Neutrophil (primary cell): ENCODE measurements around the gene SOX2.

ENCODE experiments used
- H3K27ac ChIP-seq: fragments of 200-600 bp; sonication (generic); 2 replicates; pipeline ENCODE4 v1.5.1; 2016; ENCODE audit warnings: mild to moderate bottlenecking, moderate library complexity
- H3K27me3 ChIP-seq: fragments of 200-600 bp; sonication (generic); 2 replicates; pipeline ENCODE4 v1.6.0; 2016; ENCODE audit warnings: mild to moderate bottlenecking
- H3K36me3 ChIP-seq: fragments of 200-600 bp; sonication (generic); 2 replicates; pipeline ENCODE4 v1.5.1; 2017
- H3K4me1 ChIP-seq, 2 experiments: fragments of 200-600 bp in 1 of 2; sonication (generic) in 1 of 2; 1 replicate in 1 of 2; 2 replicates in 1 of 2; pipeline versions ENCODE4 v1.5.1 to v1.6.1; 2013 to 2016; ENCODE audit warnings: low read depth in 1 of 2, low read length in 1 of 2, mild to moderate bottlenecking in 1 of 2, moderate library complexity in 1 of 2; ENCODE audit not compliant: control insufficient read depth in 1 of 2, insufficient read depth in 1 of 2
- H3K4me3 ChIP-seq, 2 experiments: fragments of 200-600 bp in 1 of 2; sonication (generic) in 1 of 2; 1 replicate in 1 of 2; 2 replicates in 1 of 2; pipeline ENCODE4 v1.5.1; 2013 to 2016; ENCODE audit warnings: low read depth in 1 of 2, low read length in 1 of 2, mild to moderate bottlenecking in 1 of 2, moderate library complexity in 1 of 2
- H3K9me3 ChIP-seq: fragments of 200-600 bp; sonication (generic); 2 replicates; pipeline ENCODE4 v1.5.1; 2016
- CTCF ChIP-seq: fragments of 200-600 bp; sonication (generic); IDR thresholded peaks from 2 replicates; pipeline ENCODE4 v1.5.1; 2016; ENCODE audit warnings: antibody characterized with exemption

Gene SOX2

GRCh38 chr3:181690769-181691168, 21.0 kb upstream of the SOX2 start:
- Histone ChIP-seq H3K27me3 (peaks cover 88% of the 10 kb centered on the region), H3K9me3 (no peaks in the 10 kb centered on the region), H3K36me3 (no peaks in the 10 kb centered on the region), H3K4me3 (no peak overlapping the region), H3K4me1 (peaks cover 0 to 19% of the 10 kb centered on the region in 2 experiments), H3K27ac (no peak overlapping the region)
- no peak for TF ChIP-seq CTCF

- Histone ChIP-seq H3K4me3 (no peak overlapping the region), H3K9me3 (no peaks in the 10 kb centered on the region), H3K4me1 (peaks cover 0 to 29% of the 10 kb centered on the region in 2 experiments), H3K36me3 (no peaks in the 10 kb centered on the region), H3K27me3 (peaks cover 92% of the 10 kb centered on the region), H3K27ac (no peak overlapping the region)
- TF ChIP-seq CTCF, result no peak
Observed at GRCh38 chr3:181691901-181692300, 19.8 kb upstream of the SOX2 start.

- no peak overlapping the region for H3K4me3 ChIP-seq
- no peaks in the 10 kb centered on the region for H3K9me3 ChIP-seq
Observed at GRCh38 chr3:181692311-181693145, 19.2 kb upstream of the SOX2 start.

GRCh38 chr3:181693280-181693679, 18.4 kb upstream of the SOX2 start:
- H3K4me3 ChIP-seq, result no peak overlapping the region
- H3K9me3 ChIP-seq, result no peaks in the 10 kb centered on the region
- H3K36me3 ChIP-seq, result no peaks in the 10 kb centered on the region
- H3K27me3 ChIP-seq, result peaks cover 93% of the 10 kb centered on the region
- no peak for TF ChIP-seq CTCF
- H3K4me1 ChIP-seq, result peaks cover 0 to 32% of the 10 kb centered on the region in 2 experiments
- H3K27ac ChIP-seq, result no peak overlapping the region

More at GRCh38 chr3:181692311-181693145, 19.2 kb upstream of the SOX2 start:
- Histone ChIP-seq H3K27me3 (peaks cover 93% of the 10 kb centered on the region), H3K4me1 (peaks cover 0 to 29% of the 10 kb centered on the region in 2 experiments), H3K36me3 (no peaks in the 10 kb centered on the region), H3K27ac (no peak overlapping the region)
- no peak for TF ChIP-seq CTCF

- peaks cover 0 to 44% of the 10 kb centered on the region in 2 experiments for H3K4me1 ChIP-seq
- peaks cover 98% of the 10 kb centered on the region for H3K27me3 ChIP-seq
- no peaks in the 10 kb centered on the region for H3K36me3 ChIP-seq
- H3K27ac ChIP-seq, result no peak overlapping the region
- peak overlapping the region; percentile 38 to 80 for H3K4me3 ChIP-seq
- TF ChIP-seq CTCF, result no peak
- H3K9me3 ChIP-seq, result no peaks in the 10 kb centered on the region
Observed at GRCh38 chr3:181694805-181695660, 16.7 kb upstream of the SOX2 start.
